ENCODE data around the gene CFAP68.

GRCh38 chr11:111922803-111923202 lies 43.5 kb downstream of the CFAP68 start:
- TF ChIP-seq CTCF (IDR thresholded peaks at IDR 0.05; ENCODE audit: low read depth, low read length): no peak
- no peak for TF ChIP-seq POLR2A (IDR thresholded peaks at IDR 0.05; ENCODE audit: extremely low read depth, insufficient read length)
- no peak for TF ChIP-seq MAX (IDR thresholded peaks at IDR 0.05; ENCODE audit: low read depth, low read length)
- no peak for TF ChIP-seq MYC (IDR thresholded peaks at IDR 0.05; ENCODE audit: low read depth, low read length)
